DMS114 treated with DMSO at 0.1 percent for 48 hours (cell line): ENCODE data around the gene OR4M2.
"Not testable (repeated sequence)": the region's sequence is repeated elsewhere in the genome, so short reads cannot be mapped to it uniquely, and the experiment has no call there.

Experiments used
- DNase-seq: peaks from one replicate; lab custom pipeline; 2025; ENCODE audit not compliant: unreplicated experiment; lab: John Stamatoyannopoulos, UW

Gene OR4M2, protein sequence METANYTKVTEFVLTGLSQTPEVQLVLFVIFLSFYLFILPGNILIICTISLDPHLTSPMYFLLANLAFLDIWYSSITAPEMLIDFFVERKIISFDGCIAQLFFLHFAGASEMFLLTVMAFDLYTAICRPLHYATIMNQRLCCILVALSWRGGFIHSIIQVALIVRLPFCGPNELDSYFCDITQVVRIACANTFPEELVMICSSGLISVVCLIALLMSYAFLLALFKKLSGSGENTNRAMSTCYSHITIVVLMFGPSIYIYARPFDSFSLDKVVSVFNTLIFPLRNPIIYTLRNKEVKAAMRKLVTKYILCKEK

DNA sequence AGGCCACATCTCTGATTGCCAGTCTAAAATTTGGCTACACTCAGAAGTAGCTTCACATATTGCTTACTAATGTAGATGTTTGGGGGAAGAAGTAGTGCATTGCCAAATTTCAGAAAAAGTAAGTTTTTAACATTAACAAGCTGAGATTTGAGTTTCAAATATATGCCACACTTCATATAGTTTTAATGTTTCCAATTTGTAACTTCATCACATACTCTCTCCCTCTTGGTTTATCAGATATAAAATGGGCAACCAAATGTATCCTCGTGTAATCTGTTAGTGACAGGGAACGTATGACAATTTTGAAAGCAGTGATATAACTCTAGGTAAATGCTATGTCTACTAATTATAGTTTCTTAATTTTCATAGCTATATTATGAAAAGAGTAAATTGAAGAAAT, at the start of gene OR4M2:
OR4M2 (plus strand) TSS at position 301 of the 400 bp plus-strand sequence; CDS start at position 399, 98 bp downstream.
- DNase-seq, result not testable (repeated sequence)

DNA sequence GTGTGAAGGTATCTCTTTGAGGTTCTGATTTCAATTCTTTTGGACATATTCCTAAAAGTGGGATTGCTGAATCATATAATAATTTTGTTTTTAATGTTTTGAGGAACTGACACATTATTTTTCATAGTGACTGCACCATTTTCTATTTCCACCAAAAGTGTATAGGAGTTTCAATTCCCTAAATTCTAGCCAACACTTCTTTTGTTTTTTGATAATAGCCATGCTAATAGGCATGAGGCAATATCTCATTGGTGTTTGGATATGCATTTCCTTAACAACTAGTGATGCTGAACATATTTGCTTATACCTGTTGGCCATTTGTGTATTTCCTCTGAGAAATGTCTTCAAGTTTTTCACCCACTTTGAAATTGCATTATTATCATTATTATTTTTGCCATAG, 11.1 kb upstream of the OR4M2 start:
- not testable (repeated sequence) for DNase-seq

DNA sequence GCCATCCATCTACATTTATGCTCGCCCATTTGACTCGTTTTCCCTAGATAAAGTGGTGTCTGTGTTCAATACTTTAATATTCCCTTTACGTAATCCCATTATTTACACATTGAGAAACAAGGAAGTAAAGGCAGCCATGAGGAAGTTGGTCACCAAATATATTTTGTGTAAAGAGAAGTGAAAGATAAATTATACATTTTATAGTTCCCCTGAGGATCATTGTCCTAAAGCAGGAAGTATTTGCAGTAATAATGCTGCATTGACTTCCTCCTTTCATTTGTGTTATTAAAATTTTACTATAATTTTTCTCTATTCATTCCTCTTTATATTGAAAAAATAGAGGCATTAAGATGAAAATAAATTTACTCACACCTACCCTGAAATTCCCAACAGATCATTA, 1.1 kb downstream of the OR4M2 start:
- DNase-seq, result not testable (repeated sequence)

DNA sequence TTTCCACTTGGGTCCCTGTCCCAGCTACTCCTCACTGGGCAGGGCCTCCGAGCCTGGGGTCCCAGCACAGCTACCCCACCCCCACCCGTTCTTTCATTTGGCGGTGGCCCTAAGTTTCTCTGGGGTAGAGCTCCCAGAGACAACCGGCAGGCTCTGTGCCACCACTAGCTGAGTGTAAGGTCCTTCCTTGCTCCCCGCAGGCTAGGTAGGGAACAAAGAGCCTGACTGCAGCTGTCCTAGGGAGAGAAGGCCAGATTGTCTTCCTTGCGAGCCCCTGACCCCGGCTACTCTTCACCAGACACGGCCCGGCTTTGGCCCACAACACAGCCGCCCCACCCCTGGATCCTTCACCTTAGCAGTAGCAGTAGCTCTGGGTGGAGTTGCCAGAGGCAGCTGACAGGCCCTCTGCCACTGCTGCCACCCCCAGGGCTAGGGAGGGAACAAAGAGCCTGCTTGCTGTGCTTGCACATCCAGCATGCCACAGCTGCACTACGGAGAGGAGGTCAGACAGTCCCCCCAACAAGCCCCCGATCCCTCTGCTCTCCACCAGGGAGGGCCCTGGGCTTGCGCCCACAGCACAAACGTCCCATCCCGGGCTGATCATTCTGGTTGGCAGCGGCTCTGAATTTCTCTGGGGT, 18.4 kb downstream of the OR4M2 start:
- not testable (repeated sequence) for DNase-seq

DNA sequence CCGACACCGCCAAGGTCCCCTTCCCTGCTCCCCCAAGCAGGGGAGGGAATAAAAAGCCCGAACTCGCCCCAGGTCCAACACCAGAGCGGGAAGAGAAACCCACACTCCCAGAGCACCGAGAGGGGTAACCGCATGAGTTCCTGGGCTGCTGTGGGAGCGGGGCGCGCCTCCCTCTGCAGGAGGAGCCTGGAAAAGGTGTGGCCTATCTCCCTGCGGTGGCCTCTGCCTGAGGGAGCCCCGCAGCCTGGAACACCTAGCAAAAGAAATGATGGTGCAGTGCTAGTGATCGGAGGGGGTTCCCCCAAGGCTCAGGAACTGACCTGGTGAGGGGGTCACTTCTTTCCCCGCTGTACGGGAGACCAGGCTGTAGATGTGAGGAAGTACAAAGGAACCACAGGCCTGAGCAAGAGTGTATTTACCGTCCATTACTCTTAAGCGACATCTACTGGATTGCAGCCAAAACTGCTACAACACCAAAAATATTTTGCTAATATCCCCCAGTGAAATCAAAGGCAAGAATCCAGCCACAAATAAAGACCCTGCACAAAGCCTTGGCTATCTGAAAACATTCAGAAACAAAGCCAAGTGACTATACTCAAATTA, 19.1 kb downstream of the OR4M2 start:
- not testable (repeated sequence) for DNase-seq

DNA sequence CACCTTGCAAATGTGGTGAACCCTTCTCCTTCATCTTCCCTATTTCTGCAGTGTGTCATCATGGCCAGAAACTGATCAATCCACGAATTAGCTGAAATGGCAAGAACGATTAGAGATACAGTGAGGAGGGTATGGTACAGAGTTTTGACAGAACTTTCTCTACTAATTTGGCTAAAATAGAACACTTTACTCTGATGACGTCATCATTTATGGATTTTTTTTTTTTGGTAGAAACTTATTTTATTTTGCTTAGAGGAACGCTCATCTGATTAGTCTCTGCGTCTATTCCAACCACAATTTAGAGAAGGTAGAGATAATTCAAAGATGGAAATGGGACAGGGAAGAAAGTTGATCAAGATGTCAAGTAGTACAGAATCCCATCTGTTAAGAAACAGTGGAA, 41.7 kb downstream of the OR4M2 start:
- not testable (repeated sequence) for DNase-seq
